ENCODE results near the gene ZDHHC11.
"Not testable (repeated sequence)": the region's sequence is repeated elsewhere in the genome, so short reads cannot be mapped to it uniquely, and the experiment has no call there.

The ZDHHC11 gene

DNA sequence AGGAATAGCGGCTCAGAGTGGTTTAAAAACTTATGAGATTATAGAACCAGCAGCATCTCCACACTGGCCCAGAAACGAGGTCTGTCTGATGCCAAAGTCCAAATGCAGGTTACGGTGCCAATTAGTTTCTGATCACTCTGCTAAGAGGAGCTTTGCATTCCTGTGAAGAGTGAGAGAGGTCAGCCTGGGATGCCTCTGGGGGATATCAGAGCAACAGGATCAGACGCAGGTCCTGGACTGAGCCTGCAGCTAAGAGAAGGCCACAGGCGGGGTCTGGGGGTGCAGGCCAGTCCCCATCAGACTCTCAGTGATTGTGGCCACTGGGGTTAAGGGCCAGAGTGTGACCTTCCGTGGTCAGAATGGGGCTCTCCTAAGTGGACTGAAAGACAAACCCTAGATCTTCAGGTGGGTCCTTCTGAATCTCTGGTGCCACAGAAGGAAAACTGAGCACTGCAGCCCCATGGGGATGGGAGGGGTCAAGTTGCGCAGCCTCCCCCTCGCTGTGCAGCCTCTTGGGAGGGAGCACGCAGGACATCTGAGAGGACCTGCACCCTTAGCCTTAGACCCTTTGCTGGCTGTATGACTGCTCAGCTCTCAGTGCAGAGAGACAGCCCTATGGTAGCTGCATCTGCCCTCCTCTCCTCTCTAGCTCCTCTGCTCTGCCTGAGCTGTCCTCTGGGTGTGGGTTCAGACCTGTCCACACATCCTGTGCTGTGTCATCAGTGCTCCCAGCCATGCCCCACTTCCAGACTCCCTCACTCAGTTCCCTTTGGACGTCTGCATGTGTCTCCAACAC lies 42.9 kb downstream of the ZDHHC11 start:
- not testable (repeated sequence) for DNase-seq (ENCODE audit: low read depth)

DNA sequence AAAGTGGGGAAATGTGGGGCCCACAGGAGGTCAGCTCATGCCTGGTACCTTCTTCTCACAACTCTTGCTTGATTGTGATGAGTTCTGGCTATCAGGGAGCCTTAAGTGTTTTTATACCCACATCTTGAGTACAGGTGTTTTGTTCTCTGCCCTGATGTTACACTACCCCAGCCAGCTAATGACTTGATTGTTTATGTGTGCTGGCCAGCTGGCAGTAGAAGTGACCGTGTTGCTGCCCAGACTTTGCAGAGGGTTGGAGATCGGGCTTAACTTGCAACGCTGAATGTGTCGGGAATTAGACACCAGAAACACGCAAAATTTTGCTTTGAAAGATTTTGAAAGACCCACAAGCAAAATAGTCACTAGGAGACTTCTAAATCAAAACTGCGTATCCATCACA lies 49.3 kb downstream of the ZDHHC11 start:
- DNase-seq (ENCODE audit: low read depth): no peak

DNA sequence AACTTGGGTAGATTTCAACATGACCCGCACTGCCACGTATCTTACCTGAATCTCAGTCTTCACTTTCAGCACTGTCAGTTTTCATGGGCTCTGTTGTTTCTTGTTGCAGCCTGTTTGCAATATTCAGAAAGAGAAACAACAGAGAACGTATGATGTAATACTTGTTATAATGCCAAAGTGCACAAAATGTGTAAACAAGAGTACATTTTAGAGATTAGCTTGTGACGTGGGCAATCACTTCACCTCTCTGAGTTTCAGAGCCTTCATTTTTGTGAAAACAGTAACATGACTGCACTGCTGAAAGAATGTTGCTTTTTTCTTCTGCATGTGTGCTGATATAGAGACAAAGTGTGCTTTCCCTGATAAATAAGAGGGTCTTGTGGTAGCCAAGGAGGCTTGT lies 49.7 kb downstream of the ZDHHC11 start:
- not testable (repeated sequence) for DNase-seq (ENCODE audit: low read depth)

DNA sequence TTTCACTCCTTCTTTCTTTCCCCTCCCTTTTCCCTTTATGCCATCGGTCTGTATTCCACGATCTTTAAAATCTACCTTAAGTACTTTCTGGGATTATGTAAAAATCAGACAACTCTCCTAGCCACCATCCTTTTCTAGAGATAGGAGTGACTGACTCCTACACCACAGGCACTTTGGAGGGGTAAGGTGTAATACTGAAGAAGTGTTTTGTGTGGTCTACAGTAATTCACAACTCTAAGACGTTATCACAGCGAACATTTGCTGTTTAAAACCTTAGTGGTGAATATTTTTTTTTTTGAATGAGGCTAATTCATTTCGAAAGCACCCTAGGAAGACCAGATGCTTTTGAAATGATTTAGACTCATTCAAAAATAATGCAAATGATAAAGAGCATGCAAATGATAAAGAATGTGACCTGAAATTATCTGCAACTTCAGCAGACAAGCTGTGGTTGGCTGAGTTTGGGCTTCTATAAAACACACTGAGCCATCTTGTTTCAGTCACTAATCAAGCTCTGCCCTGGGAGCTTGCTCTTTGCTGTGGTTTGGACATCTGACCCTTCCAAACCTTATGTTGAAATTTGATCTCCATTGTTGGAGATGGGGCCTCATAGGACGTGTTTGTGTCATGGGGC lies 52.2 kb downstream of the ZDHHC11 start:
- not testable (repeated sequence) for DNase-seq (ENCODE audit: low read depth)

- DNase-seq (ENCODE audit: low read depth): not testable (repeated sequence)
Observed at GRCh38 chr5:797986-798385, 52.8 kb downstream of the ZDHHC11 start.

DNA sequence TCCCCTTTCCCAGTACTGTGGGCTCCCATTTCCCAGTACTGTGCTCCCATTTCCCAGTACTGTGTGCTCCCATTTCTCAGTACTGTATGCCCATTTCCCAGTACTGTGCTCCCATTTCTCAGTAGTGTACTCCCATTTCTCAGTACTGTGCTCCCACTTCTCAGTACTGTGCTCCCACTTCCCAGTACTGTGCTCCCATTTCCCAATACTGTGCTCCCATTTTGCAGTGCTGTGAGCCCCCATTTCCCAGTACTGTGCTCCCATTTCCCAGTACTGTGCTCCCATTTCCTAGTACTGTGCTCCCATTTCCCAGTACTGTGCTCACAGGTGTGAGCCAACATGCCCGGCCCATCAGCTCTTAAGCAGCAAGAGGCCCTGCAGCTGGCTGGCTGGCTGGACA lies 54.9 kb downstream of the ZDHHC11 start:
- DNase-seq (ENCODE audit: low read depth): not testable (repeated sequence)

DNA sequence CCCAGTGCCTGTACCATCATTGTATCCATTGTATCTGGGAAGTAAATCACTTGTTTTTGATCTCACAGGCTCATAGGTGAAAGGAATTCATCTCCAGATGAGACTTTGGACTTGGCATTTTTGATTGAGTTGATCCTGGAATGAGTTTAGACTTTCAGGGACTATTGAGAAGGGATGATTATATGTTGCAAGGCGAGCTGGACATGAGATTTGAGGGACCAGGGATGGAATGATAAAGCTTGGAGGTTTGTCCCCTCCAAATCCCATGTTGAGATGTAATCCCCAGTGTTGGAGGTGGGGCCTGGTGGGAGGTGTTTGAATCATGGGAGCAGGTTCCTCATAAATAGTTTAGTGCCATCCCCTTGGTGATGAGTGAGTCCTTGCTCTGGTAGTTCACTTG lies 55.8 kb downstream of the ZDHHC11 start:
- DNase-seq (ENCODE audit: low read depth): not testable (repeated sequence)

GRCh38 chr5:788703-789102 lies 62.1 kb downstream of the ZDHHC11 start:
- DNase-seq (ENCODE audit: low read depth): not testable (repeated sequence)

GRCh38 chr5:787857-788233 lies 62.9 kb downstream of the ZDHHC11 start:
- DNase-seq (ENCODE audit: low read depth): not testable (repeated sequence)

- DNase-seq (ENCODE audit: low read depth): not testable (repeated sequence)
Observed at GRCh38 chr5:787224-787856, 63.4 kb downstream of the ZDHHC11 start.

- not testable (repeated sequence) for DNase-seq (ENCODE audit: low read depth)
Observed at GRCh38 chr5:785181-785705, 65.5 kb downstream of the ZDHHC11 start.

GRCh38 chr5:784428-785177 lies 66.2 kb downstream of the ZDHHC11 start, which contains the start of gene ZDHHC11B:
TSS of gene ZDHHC11B (minus strand) at chr5:784729. CDS start at chr5:766919, 17,810 bp downstream.
- DNase-seq (ENCODE audit: low read depth): not testable (repeated sequence)

DNA sequence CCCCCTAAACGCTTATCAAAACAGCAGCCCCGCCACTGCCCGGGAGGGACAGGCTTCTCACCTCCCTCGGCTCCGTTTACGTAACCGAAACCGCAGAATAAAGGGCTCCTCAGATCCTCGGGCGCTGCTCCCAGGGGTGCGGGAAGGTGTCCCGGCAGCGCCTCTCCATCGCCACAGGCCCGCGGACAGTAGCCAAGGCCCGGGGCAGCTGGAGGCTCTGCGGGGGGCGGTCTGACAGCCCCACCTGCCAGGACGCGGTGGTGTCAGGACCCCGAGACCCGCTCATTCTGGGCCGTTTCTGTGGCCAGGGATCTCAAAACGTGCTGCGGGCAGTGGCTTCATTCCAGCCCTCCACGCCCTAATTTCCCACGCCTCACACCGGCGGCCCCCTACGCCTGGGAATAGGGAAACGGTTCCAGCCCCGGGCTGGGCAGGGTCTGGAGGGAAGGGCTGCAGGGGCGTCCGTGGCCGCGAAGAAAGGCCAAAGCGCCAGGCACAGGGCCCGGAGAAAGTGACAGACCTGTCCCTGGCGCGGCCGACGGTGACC lies 66.8 kb downstream of the ZDHHC11 start:
- DNase-seq (ENCODE audit: low read depth): not testable (repeated sequence)

- not testable (repeated sequence) for DNase-seq (ENCODE audit: low read depth)
Observed at GRCh38 chr5:783049-783802, 67.6 kb downstream of the ZDHHC11 start.

DNA sequence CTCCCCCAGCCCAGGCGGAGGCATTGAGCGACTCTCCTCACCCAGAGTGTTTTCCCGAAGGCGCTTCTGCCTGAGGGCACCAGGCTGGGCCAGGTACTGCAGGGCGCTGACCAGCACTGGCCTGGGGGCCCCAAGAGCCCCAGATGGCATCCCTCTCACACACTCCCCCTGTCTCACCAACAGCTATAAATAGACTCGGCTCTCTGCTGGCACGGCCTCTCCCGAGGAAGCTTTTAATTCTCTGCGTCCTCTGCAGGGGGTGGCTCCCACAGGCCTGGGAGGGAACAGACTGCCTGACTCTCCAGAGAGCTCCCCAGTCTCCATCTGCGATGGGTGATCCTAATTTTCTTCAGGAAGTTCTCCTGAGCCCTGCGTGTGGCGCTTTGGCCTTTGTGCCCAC lies 68.4 kb downstream of the ZDHHC11 start:
- not testable (repeated sequence) for DNase-seq (ENCODE audit: low read depth)

- not testable (repeated sequence) for DNase-seq (ENCODE audit: low read depth)
Observed at GRCh38 chr5:780571-780970, 70.2 kb downstream of the ZDHHC11 start.

DNA sequence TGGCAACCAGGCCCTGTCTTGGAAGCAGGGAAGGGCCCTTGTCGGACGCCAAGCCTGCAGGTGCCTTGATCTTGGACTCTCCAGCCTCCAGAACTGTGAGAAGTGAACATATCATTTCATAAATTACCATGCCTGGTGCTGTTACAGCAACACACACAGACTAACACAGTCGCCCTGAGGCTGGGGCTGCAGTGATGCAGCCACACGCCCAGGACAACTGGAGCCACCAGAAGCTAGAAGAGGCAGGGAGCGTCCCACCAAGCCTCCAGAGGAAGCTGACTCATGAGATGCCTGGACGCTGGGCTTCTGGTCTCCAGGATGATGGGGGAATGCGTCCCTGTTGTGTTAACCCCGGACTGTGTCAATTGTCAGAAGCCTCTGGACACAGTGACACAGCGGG lies 71.8 kb downstream of the ZDHHC11 start:
- not testable (repeated sequence) for DNase-seq (ENCODE audit: low read depth)

- DNase-seq (ENCODE audit: low read depth): not testable (repeated sequence)
Observed at GRCh38 chr5:778421-778820, 72.4 kb downstream of the ZDHHC11 start.

DNA sequence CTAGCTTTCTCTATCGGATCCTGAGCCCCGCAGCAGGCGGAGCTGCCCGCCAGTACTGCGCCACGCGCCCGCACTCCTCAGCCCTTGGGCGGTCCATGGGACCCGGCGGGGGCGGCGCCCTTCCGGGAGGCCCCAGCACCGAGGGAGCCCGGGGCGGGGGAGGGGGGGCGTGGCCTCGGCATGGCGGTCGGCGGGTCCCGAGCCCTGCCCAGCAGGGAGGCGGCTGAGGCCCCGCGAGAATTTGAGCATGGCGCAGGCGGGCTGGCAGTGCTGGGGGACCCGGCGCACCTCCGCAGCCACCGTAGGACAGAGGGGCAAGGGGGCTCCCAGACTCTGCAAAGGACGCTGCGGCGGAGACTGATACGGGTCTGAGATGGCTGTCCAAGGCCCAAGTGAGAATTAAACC lies 73.0 kb downstream of the ZDHHC11 start:
- DNase-seq (ENCODE audit: low read depth): no peak

DNA sequence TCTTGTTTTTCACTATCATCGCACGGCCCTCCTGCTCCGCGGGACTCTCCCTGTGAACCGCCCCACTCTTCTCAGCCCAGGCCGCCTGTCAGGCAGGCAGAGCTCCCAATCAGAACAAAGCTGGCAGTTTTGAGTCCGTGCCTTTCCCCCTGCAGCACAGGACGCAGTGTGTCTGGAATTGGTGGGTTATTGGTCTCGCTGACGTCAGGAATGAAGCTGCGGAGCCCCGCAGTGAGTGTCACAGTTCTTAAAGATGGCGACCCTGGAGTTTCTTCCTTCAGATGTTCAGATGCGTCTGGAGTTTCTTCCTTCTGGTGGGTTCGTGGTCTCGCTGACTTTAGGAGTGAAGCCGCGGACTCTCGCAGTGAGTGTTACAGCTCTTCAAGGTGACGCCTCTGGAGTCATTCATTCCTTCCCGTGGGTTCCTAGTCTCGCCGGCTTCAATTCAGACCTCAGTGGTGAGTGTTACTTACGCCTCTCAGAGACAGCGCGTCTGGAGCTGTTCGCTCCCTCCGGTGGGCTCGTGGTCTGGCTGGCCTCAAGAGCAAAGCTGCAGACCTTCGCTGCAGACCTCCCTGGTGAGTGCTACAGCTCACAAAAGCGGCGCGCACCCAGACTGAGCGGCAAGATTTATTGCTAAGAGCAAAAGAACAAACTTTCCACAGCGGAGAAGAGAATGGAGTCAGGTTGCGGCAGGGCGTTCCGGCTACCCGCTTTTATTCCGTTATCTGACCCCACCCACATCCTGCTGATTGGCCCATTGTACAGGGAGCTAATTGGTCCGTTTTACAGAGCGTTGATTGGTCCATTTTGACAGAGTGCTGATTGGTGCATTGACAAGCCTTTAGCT lies 73.7 kb downstream of the ZDHHC11 start:
- DNase-seq (ENCODE audit: low read depth): no peak

Data from HS-27A (cell line).